ENCODE measurements around the gene GALNT12.

Gene GALNT12

GRCh38 chr9:98860871-98861293, 53.4 kb downstream of the GALNT12 start:
- DNase-seq (ENCODE audit: low spot score), result no peak

- no peak for DNase-seq (ENCODE audit: low spot score)
Observed at GRCh38 chr9:98861781-98862504, 54.5 kb downstream of the GALNT12 start.

GRCh38 chr9:98862936-98863335, 55.5 kb downstream of the GALNT12 start:
- no peak for DNase-seq (ENCODE audit: low spot score)

GRCh38 chr9:98864281-98865174, 57.1 kb downstream of the GALNT12 start:
- DNase-seq (ENCODE audit: low spot score), result no peak

GRCh38 chr9:98865284-98865875, 57.9 kb downstream of the GALNT12 start:
- no peak for DNase-seq (ENCODE audit: low spot score)

DNA sequence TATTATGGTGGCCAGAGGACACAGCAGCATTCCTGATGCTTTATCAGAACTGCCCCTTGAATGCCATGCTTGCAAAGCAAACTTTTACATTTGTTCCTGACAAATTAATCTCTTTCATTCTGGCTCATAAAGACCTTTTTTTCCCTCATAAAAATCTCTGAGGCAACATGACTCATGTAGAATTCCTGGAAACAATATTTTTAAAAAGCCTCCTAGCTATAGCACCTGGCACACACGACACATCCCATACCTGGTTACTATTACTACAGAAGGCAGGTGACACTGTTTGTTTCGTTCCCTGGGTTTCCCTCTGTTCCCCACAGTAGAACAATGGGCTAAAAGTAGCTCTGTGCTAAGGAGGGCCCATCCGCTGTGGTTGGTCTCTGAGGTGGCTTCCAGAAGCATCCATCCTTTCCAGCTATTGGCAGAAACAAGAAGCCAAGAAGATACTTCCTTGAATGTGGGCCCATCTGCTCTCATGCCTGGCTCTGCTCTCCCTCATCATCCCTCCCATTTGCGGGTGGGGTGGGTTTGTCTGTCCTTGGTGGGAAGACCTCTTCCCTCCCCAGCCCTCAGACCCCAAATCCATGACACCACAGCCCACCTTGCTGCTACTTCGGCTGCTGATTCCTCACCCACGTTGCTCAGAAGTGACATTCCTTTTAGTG, 59.1 kb downstream of the GALNT12 start:
- DNase-seq (ENCODE audit: low spot score), result no peak

- DNase-seq (ENCODE audit: low spot score), result no peak
Observed at GRCh38 chr9:98867103-98867428, 59.6 kb downstream of the GALNT12 start.

- no peak for DNase-seq (ENCODE audit: low spot score)
Observed at GRCh38 chr9:98867429-98868168, 60.1 kb downstream of the GALNT12 start.

GRCh38 chr9:98869078-98869745, 61.7 kb downstream of the GALNT12 start:
- no peak for DNase-seq (ENCODE audit: low spot score)

GRCh38 chr9:98869866-98870265, 62.4 kb downstream of the GALNT12 start:
- DNase-seq (ENCODE audit: low spot score), result no peak

DNA sequence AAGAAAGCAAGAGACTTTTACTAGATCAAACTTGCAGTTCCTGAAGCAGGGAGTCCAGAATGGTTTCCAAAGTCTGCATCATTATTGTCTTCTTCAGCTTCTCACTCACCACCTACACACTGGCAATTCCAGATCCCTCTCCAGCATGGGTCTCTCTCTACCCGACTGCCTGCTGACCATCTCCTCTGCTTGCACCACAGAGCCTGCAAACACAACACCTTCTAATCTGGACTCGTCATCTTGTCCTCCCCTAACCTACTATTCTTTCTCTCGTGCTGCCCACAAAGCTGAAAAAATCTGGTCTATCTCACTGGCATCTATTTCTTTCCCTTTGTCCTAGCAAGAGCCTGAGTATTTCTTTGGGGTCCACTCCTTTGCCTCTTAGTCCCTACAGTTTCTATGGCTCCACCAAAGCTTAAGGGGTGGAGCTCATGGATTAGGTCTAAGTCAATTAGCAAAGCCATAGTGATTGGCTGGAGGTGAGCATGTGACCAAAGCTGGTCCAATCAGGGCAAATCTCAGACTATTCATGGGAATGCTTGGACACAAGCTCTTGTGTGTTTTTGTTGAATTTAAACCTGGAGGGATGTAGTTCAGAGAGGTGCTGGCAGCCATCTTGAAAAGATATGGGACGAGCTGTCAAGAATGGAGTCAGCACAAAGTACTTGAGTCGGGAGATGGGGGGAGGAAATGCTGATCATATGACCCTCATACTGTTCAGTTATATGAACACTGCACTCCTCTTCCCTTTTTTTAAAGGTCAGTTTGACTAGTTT, 63.5 kb downstream of the GALNT12 start:
- DNase-seq (ENCODE audit: low spot score), result no peak

GRCh38 chr9:98871558-98872065, 64.1 kb downstream of the GALNT12 start:
- no peak for DNase-seq (ENCODE audit: low spot score)

- DNase-seq (ENCODE audit: low spot score), result no peak
Observed at GRCh38 chr9:98873526-98873925, 66.1 kb downstream of the GALNT12 start.

GRCh38 chr9:98873951-98874371, 66.5 kb downstream of the GALNT12 start:
- no peak for DNase-seq (ENCODE audit: low spot score)

- no peak for DNase-seq (ENCODE audit: low spot score)
Observed at GRCh38 chr9:98874721-98875255, 67.3 kb downstream of the GALNT12 start.

DNA sequence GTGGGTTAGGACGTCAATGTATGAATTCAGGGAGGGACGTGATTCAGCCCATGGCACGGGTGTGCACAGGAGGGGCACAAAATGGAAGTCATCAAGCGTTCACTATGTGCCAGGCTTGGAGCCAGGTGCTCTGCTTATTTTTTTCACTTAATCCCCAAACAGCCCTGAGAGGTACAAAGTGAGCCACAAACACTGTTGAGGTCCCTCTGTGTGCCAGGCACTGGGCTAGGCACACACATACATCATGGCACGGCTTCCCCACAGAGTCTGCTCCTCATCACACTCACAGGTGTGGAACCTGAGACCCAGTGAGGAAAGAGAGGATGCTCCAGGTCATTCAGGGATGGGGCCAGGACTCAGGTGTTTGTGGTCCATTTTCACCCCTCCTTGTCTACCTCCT, 68.1 kb downstream of the GALNT12 start:
- DNase-seq (ENCODE audit: low spot score), result no peak

- no peak for DNase-seq (ENCODE audit: low spot score)
Observed at GRCh38 chr9:98877311-98877710, 69.8 kb downstream of the GALNT12 start.

GRCh38 chr9:98879094-98879962, 71.9 kb downstream of the GALNT12 start:
- DNase-seq (ENCODE audit: low spot score), result no peak

DNA sequence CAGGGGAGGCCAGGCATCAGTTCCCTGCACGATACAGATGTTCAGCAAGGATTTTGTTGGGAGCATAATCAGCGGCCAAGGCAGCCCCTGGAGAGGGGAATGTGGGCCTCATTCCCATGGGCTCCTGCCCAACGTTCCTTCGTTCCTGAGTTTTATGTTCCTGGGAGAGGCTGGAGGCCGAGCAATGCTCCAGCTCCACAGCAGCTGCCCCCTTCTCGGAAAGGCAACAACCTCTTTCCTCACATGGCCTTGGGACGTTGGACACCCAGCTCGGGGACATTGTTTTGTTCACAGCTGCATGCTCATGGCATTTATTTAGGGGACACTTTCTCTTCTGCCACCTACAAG, 72.5 kb downstream of the GALNT12 start:
- no peak for DNase-seq (ENCODE audit: low spot score)

Measured in SK-N-DZ (cell line).